Neuron (in vitro differentiated cells): ENCODE results near the gene CEP192.
"Not testable (repeated sequence)": the region's sequence is repeated elsewhere in the genome, so short reads cannot be mapped to it uniquely, and the experiment has no call there.

Experiments
- H2AFZ ChIP-seq: one replicate; pipeline ENCODE4 v1.6.1; 2013; ENCODE audit warnings: low read depth, mild to moderate bottlenecking, inconsistent platforms, low read length, moderate library complexity
- H3K27me3 ChIP-seq: one replicate; pipeline ENCODE4 v1.6.1; 2013; ENCODE audit warnings: low read length; ENCODE audit not compliant: insufficient read depth
- H3K36me3 ChIP-seq: one replicate; pipeline ENCODE4 v1.6.1; 2013; ENCODE audit warnings: low read length; ENCODE audit not compliant: insufficient read depth
- H3K4me1 ChIP-seq: one replicate; pipeline ENCODE4 v1.6.1; 2013; ENCODE audit warnings: low read length; ENCODE audit not compliant: insufficient read depth
- H3K4me3 ChIP-seq: 2 replicates; pipeline ENCODE4 v1.5.1; 2013; ENCODE audit warnings: mild to moderate bottlenecking, low read length, moderate library complexity
- H3K9me3 ChIP-seq: one replicate; pipeline ENCODE4 v1.6.1; 2013; ENCODE audit warnings: low read length

The CEP192 gene

GRCh38 chr18:13054336-13054735, 63.2 kb downstream of the CEP192 start:
- H2AFZ ChIP-seq: no peak overlapping the region
- H3K9me3 ChIP-seq: no peaks in the 10 kb centered on the region
- H3K4me3 ChIP-seq: no peak overlapping the region
- H3K27me3 ChIP-seq: no peaks in the 10 kb centered on the region
- H3K36me3 ChIP-seq: peaks cover 63% of the 10 kb centered on the region
- peaks cover 6% of the 10 kb centered on the region for H3K4me1 ChIP-seq

GRCh38 chr18:13061630-13062189, 70.5 kb downstream of the CEP192 start:
- no peaks in the 10 kb centered on the region for H3K27me3 ChIP-seq
- no peak overlapping the region for H3K4me3 ChIP-seq
- no peak overlapping the region for H2AFZ ChIP-seq
- H3K36me3 ChIP-seq: peaks cover 55% of the 10 kb centered on the region
- H3K9me3 ChIP-seq: no peaks in the 10 kb centered on the region
- peaks cover 6% of the 10 kb centered on the region for H3K4me1 ChIP-seq

GRCh38 chr18:13067124-13067523, 76.0 kb downstream of the CEP192 start:
- Histone ChIP-seq H3K36me3 (peaks cover 67% of the 10 kb centered on the region), H3K4me1 (no peaks in the 10 kb centered on the region), H3K4me3 (no peak overlapping the region)

GRCh38 chr18:13067966-13068365, 76.8 kb downstream of the CEP192 start:
- Histone ChIP-seq H3K4me1 (no peaks in the 10 kb centered on the region), H2AFZ (no peak overlapping the region), H3K4me3 (no peak overlapping the region), H3K27me3 (no peaks in the 10 kb centered on the region), H3K36me3 (peaks cover 70% of the 10 kb centered on the region), H3K9me3 (no peaks in the 10 kb centered on the region)

More at GRCh38 chr18:13067124-13067523, 76.0 kb downstream of the CEP192 start:
- Histone ChIP-seq H2AFZ (no peak overlapping the region), H3K9me3 (no peaks in the 10 kb centered on the region), H3K27me3 (no peaks in the 10 kb centered on the region)

- Histone ChIP-seq H3K9me3 (no peaks in the 10 kb centered on the region), H3K4me3 (no peak overlapping the region), H2AFZ (no peak overlapping the region), H3K4me1 (no peaks in the 10 kb centered on the region), H3K27me3 (no peaks in the 10 kb centered on the region), H3K36me3 (peaks cover 86% of the 10 kb centered on the region)
Measured at GRCh38 chr18:13070460-13070859, 79.3 kb downstream of the CEP192 start.

GRCh38 chr18:13076886-13077285, 85.7 kb downstream of the CEP192 start:
- Histone ChIP-seq H3K27me3 (no peaks in the 10 kb centered on the region), H3K36me3 (peaks cover 36% of the 10 kb centered on the region), H2AFZ (no peak overlapping the region), H3K4me3 (no peak overlapping the region), H3K4me1 (no peaks in the 10 kb centered on the region), H3K9me3 (peaks cover 3% of the 10 kb centered on the region)

- Histone ChIP-seq H3K27me3 (no peaks in the 10 kb centered on the region), H3K36me3 (peaks cover 30% of the 10 kb centered on the region), H3K4me1 (no peaks in the 10 kb centered on the region), H3K4me3 (no peak overlapping the region), H2AFZ (no peak overlapping the region), H3K9me3 (peaks cover 3% of the 10 kb centered on the region)
Measured at GRCh38 chr18:13077473-13077872, 86.3 kb downstream of the CEP192 start.

GRCh38 chr18:13078065-13078464, 86.9 kb downstream of the CEP192 start:
- peaks cover 24% of the 10 kb centered on the region for H3K36me3 ChIP-seq
- not testable (repeated sequence) for H3K4me3 ChIP-seq, H3K27me3 ChIP-seq

GRCh38 chr18:13086906-13087305, 95.7 kb downstream of the CEP192 start:
- Histone ChIP-seq H3K36me3 (peaks cover 31% of the 10 kb centered on the region), H3K9me3 (peaks cover 6% of the 10 kb centered on the region), H3K4me3 (no peak overlapping the region), H3K4me1 (no peaks in the 10 kb centered on the region), H2AFZ (no peak overlapping the region), H3K27me3 (no peaks in the 10 kb centered on the region)

More at GRCh38 chr18:13078065-13078464, 86.9 kb downstream of the CEP192 start:
- H3K9me3 ChIP-seq, H2AFZ ChIP-seq, H3K4me1 ChIP-seq: not testable (repeated sequence)

- H3K27me3 ChIP-seq: no peaks in the 10 kb centered on the region
- peaks cover 9% of the 10 kb centered on the region for H3K9me3 ChIP-seq
- H2AFZ ChIP-seq: no peak overlapping the region
- no peak overlapping the region for H3K4me3 ChIP-seq
- peaks cover 71% of the 10 kb centered on the region for H3K36me3 ChIP-seq
- H3K4me1 ChIP-seq: no peaks in the 10 kb centered on the region
Measured at GRCh38 chr18:13095466-13095865, 104.3 kb downstream of the CEP192 start.

- Histone ChIP-seq H3K4me3 (no peak overlapping the region), H3K27me3 (no peaks in the 10 kb centered on the region), H3K4me1 (no peaks in the 10 kb centered on the region), H3K36me3 (peaks cover 71% of the 10 kb centered on the region), H3K9me3 (peaks cover 9% of the 10 kb centered on the region), H2AFZ (no peak overlapping the region)
Measured at GRCh38 chr18:13096232-13096631, 105.1 kb downstream of the CEP192 start.

- Histone ChIP-seq H3K4me1 (no peaks in the 10 kb centered on the region), H3K9me3 (peaks cover 9% of the 10 kb centered on the region), H3K4me3 (no peak overlapping the region), H2AFZ (no peak overlapping the region), H3K27me3 (no peaks in the 10 kb centered on the region), H3K36me3 (peaks cover 73% of the 10 kb centered on the region)
Measured at GRCh38 chr18:13096719-13097118, 105.6 kb downstream of the CEP192 start.

- H2AFZ ChIP-seq, H3K27me3 ChIP-seq, H3K9me3 ChIP-seq, H3K4me3 ChIP-seq, H3K4me1 ChIP-seq: not testable (repeated sequence)
- peaks cover 81% of the 10 kb centered on the region for H3K36me3 ChIP-seq
Measured at GRCh38 chr18:13098104-13098503, 106.9 kb downstream of the CEP192 start.

- H3K4me1 ChIP-seq: no peaks in the 10 kb centered on the region
- H3K9me3 ChIP-seq: peaks cover 9% of the 10 kb centered on the region
- no peaks in the 10 kb centered on the region for H3K27me3 ChIP-seq
- no peak overlapping the region for H3K4me3 ChIP-seq
- no peak overlapping the region for H2AFZ ChIP-seq
- peaks cover 82% of the 10 kb centered on the region for H3K36me3 ChIP-seq
Measured at GRCh38 chr18:13099113-13099512, 108.0 kb downstream of the CEP192 start.
